ENCODE measurements around the gene OR2T4. TPM values are rescaled to one million over a fixed set of nuclear protein-coding genes. Genes with fewer than 3 reads are reported as not detected.

OR2T4 gene
- total RNA-seq, 2 donors from 2014 or later = not detected

DNA sequence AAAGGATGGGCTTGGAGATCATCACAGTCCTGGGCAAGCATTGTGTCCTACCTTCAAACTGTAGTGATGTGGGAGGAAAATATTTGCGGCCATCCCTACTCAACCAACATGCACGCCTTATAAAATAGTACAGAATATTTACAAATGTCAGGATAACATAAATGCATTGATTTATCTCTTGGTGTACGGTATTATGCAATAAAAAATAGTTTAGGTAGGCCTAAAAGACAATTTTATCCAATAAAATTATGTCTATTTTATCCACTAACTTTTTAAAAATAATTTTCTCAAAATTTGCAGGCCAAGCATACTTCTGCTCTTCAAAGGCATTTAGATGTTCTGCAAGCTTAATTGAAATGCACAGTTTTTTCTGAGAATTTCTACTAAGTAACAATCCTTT lies 41.3 kb downstream of the OR2T4 start, which contains the start of gene OR2T1:
OR2T1 (plus strand) TSS at position 301 of the 400 bp plus-strand sequence. CDS start 3,100 bp downstream, outside the sequence.
- Mint-ChIP-seq H3K4me1 (no peaks in the 10 kb centered on the region), H3K36me3 (ENCODE audit: low read depth) (no peaks in the 10 kb centered on the region), H3K27me3 (no peaks in the 10 kb centered on the region), H3K27ac (no peak within 1 kb of the TSS), H3K4me3 (no peak within 1 kb of the TSS)
- no peak for ATAC-seq
- no peak for DNase-seq
- H3K9me3 ChIP-seq (ENCODE audit: control insufficient read depth, low read length, poor library complexity, severe bottlenecking) = no peaks in the 10 kb centered on the region

DNA sequence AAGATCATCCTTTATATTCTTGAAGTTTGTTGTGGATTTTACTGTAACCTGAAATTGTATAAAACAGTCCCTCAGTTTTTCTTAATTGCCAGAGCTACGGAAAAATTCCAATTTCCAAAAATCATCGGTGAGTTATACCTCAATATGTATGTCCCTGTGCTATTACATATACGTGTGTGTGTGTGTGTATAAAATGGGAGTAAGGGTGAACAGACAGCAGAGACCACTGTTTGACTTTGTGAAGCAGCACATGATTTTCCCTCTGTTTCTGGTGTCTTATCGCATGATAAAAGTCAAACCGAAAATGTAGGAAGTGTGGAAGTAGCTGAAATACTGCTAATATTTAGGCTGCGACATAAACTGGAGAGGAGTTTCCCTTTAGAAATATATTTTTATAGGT lies 42.6 kb downstream of the OR2T4 start:
- Mint-ChIP-seq H3K4me1 (no peaks in the 10 kb centered on the region), H3K36me3 (ENCODE audit: low read depth) (no peaks in the 10 kb centered on the region), H3K27me3 (no peaks in the 10 kb centered on the region), H3K4me3 (no peak overlapping the region), H3K27ac (no peak overlapping the region)
- DNase-seq (no peak), ATAC-seq (peak; percentile 63)
- no peaks in the 10 kb centered on the region for H3K9me3 ChIP-seq (ENCODE audit: control insufficient read depth, low read length, poor library complexity, severe bottlenecking)

- Mint-ChIP-seq H3K27ac (no peak overlapping the region), H3K4me3 (no peak overlapping the region), H3K27me3 (no peaks in the 10 kb centered on the region), H3K36me3 (ENCODE audit: low read depth) (no peaks in the 10 kb centered on the region), H3K4me1 (no peaks in the 10 kb centered on the region)
- ATAC-seq (no peak), DNase-seq (no peak)
- no peaks in the 10 kb centered on the region for H3K9me3 ChIP-seq (ENCODE audit: control insufficient read depth, low read length, poor library complexity, severe bottlenecking)
Measured at GRCh38 chr1:248406721-248407692, 45.5 kb downstream of the OR2T4 start.

Other genes starting within 250 kb of the OR2T4 start
- not detected for gene OR2M5, start 216.5 kb upstream of the OR2T4 start, total RNA-seq
- gene OR2M2, start 186.8 kb upstream of the OR2T4 start, total RNA-seq = not detected
- not detected for gene OR2M3, start 164.4 kb upstream of the OR2T4 start, total RNA-seq
- gene OR2M4, start 130.2 kb upstream of the OR2T4 start, total RNA-seq = not detected
- not detected for gene OR2T33, start 83.7 kb upstream of the OR2T4 start, total RNA-seq
- gene OR2T12, start 58.2 kb upstream of the OR2T4 start, total RNA-seq = not detected
- not detected for gene OR2M7, start 37.1 kb upstream of the OR2T4 start, total RNA-seq
- not detected for gene OR14C36, start 12.9 kb upstream of the OR2T4 start, total RNA-seq
- not detected for gene OR2T6, start 14.1 kb downstream of the OR2T4 start, total RNA-seq
- gene OR2T1, start 41.4 kb downstream of the OR2T4 start, total RNA-seq = not detected
- under 1 TPM in 1 of 2 donors, not detected in 1; 0.15 TPM for gene OR2T2, start 84.0 kb downstream of the OR2T4 start, total RNA-seq
- gene OR2T3, start 111.7 kb downstream of the OR2T4 start, total RNA-seq = not detected
- gene OR2T5, start 126.9 kb downstream of the OR2T4 start, total RNA-seq = not detected
- gene OR2G6, start 146.4 kb downstream of the OR2T4 start, total RNA-seq = not detected
- not detected for gene OR2T29, start 201.1 kb downstream of the OR2T4 start, total RNA-seq
- gene OR2T34, start 213.1 kb downstream of the OR2T4 start, total RNA-seq = not detected
- not detected for gene OR2T10, start 236.0 kb downstream of the OR2T4 start, total RNA-seq

Measured in T-helper 17 cell (primary cell).